Glomerular visceral epithelial cell (primary cell): ENCODE data around the gene MUC13.
A peak's percentile ranks its signal among the peaks of the same experiment; 100 is the strongest.
"Not testable (repeated sequence)": the region's sequence is repeated elsewhere in the genome, so short reads cannot be mapped to it uniquely, and the experiment has no call there.

Source experiments
- DNase-seq: peaks from one replicate; pipeline ENCODE4 v3.0.0-alpha.2; 2016; ENCODE audit errors: extremely low spot score

Gene MUC13

DNA sequence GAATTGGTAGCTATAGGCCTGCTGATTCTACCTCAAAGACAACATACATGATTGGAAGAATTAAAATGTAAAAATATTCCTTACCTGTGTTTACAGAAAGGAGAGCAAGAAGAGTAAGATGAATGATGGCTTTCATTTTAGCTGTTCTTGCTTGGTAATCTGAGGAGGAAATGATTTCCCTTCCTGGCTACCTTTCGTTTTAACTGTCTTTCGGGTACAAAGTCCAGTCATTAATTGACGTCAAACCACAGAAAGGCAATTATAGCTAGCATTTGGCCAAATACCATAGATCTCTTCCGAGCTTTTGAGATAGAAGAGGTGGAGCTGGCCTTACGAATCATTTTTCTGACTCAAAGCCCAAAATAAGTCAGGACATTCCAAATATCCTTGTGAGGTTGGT, at the start of gene MUC13:
MUC13 (minus strand) TSS at position 175 of the 400 bp plus-strand sequence; CDS start at position 136, 39 bp downstream.
- no peak for DNase-seq

- DNase-seq, result no peak
Measured at GRCh38 chr3:124982855-124983254, 48.3 kb upstream of the MUC13 start.

DNA sequence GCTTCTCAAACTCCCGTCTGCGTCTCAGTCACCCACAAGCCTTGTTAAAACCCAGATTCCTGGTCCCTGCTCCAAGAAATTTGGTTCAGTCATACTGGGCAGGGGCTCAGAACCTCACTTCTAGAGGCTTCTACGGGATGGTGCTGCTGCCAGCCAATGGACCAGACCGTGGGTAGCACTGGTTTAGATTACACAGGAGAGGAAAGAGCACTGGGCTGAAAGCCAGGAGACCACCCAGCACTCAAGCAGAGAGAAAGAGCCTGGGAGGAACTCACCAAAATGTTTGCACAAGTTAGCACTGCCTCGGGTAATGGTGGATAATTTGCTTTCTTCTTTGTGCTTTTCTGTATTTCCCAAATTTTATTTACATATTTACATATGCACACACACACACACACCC, 46.9 kb upstream of the MUC13 start:
- no peak for DNase-seq

GRCh38 chr3:124978627-124979026, 44.1 kb upstream of the MUC13 start:
- DNase-seq, result no peak

DNA sequence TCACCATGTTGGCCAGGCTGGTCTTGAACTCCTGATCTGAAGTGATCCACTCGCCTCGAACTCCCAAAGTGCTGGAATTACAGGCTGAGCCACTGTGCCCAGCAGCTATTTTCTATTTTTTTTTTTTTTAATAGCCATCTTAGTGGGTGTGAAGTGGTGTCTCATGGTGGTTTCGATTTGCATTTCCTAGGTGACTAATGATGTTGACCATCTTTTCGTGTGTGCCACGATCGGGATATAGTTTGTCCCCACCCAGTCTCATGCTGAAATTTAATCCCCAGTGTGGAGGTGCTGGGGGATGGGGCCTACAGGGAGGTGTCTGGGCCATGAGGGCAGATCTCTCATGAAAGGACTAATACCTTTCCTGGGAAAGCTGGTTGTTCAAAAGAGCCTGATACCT, 41.8 kb upstream of the MUC13 start:
- DNase-seq, result no peak

DNA sequence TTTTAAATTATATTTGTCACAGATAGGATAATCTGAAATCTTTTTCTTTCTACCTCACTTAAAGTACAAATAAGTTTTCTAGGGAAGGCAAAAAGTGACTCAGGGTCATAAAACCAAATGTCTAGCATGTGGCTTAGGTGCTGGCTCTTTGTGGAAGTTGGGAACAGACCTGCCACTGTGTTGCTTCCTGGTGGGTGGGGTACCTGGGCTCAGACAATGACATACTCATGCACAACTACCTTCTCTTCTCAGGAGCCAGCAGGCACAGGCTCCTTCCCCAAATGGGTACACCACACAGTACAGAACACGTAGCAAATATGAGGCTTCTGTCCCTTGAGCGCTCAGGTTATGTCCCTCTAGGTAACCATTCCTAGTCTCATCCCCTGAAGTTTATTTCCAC, 40.1 kb upstream of the MUC13 start:
- no peak for DNase-seq

GRCh38 chr3:124973290-124973689, 38.7 kb upstream of the MUC13 start:
- no peak for DNase-seq

DNA sequence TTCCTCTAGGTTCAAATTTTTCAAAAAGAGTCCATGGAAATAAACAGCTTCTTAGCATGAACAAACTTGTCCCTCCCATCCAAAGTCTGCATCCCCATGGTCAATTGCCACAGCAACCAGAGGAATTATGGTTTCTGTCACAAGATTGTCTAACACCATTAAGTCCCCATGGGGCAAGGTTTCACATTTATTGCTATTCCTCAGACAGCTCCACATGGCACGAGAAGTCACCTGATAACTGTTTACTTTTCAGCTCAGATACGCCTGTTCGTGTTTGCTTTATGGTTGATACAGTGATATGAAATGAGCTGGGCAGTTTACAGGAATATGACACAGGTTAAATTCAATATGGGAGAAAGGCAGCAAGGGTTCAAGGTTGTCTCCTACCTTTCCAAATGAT, 37.9 kb upstream of the MUC13 start:
- DNase-seq, result no peak

DNA sequence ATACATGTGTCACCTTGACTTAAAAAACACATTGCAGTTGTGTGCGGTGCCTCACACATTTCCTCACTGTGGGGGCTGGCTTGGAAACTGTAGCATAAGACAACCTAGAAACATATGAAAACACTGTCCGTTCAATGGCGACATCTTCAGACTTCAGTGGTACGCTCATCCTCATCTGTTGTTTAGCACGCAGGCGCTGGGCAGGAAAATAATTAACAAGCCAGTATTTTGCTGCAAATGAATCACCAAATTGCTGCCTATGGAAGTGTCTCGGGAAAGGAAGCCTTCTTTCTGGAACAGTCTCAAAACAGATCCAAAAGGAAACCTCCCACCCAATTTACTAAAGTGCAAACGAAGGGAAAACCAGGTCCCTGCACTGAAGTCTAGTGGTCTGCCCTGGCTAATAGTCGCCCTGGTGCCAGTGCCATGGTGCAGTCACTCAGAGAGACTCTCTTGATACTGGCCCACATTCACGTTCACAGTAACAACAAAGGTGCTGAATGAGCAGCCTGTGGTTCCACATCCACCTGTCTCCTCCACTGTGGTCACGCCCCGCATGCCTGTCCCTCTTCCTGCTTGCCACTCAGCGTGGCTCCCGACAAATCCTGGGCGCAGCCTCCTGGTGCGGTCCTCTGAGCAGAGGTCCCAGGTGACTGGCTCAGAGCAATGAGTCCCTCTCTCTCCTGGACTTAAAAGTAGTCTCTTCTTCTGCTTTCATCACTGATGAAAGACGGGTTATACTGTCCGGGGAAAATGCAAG, 35.6 kb upstream of the MUC13 start:
- peak; percentile 23 for DNase-seq

DNA sequence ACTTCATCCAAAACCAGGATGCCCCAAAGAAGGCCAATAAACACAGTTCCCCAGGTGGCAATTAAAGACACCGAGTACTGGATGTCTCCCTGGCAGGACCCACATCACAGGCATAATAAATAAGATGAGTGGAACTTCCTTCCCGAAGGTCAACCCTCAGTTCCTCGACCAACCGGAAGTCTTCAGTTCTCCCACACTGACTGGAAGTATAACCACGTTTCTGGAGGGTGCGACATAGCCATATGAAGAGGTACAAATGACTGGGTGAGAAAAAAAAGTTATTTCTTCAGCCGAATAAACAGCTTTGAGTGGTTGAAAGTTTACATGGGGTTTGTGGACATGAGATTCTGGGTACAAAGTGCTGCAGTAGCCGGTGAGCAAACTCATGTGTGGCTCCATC, 34.6 kb upstream of the MUC13 start:
- DNase-seq, result no peak

DNA sequence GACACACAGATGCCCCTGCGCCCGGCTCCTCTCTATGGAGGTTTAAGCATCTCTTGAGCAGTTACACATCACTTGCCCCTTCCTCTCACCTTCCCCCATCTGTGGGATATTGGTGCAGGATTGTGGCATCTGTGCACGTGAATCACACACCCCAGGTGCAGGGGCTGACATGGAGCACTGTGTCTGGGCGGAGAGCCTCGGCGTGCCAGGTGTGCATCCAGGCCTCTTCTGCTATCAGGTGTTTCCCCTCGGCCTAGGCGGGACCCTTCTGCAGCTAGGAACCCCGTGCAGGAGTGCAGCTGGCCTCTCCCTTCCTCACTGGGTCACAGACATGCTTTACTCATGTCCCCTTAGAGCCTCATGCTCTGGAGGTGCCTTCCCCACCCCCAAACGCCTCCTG, 33.4 kb upstream of the MUC13 start:
- no peak for DNase-seq

DNA sequence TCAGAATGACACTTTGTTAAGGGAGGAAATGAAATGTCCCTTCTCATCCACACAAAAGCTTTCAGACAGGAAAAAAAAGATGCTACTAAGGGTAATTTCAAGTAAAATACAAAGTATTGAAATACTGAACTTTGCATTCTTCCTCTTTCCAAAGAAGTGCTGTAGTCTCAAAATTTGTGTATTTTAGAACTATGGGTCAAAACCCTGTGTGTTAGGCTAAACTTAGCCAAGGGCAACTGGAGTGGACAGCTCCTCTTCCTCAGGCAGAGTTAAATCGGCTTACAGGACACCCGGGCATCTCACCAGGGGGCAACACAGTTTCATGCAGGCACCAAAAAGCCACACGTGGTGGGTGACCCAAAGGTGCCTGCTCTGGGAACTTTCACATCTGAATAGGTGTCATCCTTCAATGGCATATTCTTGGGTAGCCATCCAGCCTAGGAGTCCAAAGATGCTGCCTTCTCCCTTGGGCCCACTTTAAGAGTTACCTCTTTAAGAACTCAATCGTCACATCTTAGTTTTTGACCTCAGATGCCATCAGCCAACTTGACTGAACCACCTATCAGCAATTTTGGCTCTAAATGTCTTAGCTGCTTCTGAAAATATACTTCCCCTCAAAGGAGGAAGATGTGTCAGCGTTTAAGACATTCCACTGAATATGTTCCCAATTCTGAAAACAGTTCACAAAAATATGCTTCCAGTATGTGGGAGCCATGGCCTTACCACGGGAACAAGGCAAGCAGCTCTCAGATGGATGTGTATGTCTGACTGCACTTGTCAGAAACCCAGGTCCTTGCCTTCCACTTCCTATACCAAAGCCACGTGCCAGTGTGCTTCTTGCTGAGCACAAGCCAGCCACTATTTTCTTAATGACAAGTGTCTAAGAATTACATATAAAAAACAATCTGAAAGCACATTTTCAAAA, 32.2 kb upstream of the MUC13 start:
- DNase-seq, result no peak

DNA sequence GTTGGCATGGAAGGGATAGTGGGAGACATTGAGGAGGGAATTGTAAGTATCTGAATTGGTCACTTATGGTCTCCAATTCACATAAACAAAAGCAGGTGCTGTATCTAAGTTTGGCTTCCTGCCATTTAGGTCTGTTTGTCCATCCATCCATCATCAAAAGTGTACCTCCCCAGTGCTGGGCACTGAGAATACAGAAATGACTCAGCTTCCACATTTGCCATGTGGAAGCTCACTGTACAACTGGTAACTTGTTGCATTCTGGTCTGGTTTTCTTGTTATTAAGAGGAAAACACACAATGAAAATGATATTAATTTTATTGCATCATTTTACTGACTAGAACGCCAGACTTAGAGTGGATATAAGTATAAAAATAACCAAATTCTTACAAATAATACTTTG, 30.9 kb upstream of the MUC13 start:
- DNase-seq, result no peak

- DNase-seq, result no peak
Measured at GRCh38 chr3:124964387-124964786, 29.8 kb upstream of the MUC13 start.

DNA sequence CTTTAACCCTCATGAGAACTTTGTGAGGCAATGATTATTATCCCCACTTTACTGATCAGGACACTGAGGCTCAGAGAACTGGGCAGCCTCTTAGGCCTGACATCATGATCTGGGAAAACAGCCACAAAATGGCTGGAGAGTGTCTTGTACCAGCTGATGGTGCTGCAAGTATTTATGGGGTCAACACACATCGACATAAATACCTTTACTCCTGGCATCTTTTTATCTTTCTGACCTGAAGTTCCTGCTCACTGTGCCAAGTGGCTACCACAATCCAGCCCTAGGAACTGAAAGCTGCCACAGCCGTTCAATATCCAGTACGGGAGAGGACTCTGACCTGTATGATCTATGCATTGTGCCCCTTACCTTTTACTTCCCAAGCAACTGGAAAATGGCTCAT, 29.2 kb upstream of the MUC13 start:
- DNase-seq, result no peak

- DNase-seq, result no peak
Measured at GRCh38 chr3:124962403-124962940, 27.9 kb upstream of the MUC13 start.

- no peak for DNase-seq
Measured at GRCh38 chr3:124960698-124961097, 26.1 kb upstream of the MUC13 start.

DNA sequence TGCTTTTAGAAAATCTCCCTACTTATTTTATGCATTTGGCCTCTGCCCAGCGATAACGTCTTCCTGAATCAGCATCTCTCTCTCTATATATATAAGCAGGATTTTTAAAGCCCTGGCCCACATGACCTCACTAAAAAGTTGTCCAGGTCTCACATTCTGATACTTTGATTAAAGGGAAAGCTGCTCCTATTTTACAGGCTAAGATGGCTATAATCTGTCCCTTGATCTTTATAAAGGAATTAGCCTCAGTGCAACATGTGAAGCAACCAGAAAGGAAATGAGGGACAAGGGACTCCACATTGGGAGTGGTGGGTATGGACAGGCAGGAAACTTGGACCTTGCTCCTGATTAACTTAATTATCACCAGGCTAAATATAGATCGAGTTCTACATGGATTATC, 25.6 kb upstream of the MUC13 start:
- no peak for DNase-seq

DNA sequence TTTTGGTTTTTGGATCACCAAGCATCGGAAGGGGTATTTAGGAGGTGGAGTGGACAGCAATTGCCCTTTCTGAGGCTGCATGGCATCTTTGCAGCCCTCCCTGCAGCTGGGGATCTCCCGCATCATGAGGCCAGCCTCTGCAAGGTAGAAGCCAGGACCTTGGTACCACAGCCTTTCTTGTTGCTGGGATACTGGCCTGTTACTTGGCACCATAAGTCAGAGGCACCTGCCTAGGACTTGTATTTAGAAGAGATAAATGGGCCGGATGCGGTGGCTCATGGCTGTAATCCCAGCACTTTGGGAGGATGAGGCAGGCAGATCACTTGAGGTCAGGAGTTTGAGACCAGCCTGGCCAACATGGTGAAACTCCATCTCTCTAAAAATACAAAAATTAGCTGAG, 23.4 kb upstream of the MUC13 start:
- not testable (repeated sequence) for DNase-seq

DNA sequence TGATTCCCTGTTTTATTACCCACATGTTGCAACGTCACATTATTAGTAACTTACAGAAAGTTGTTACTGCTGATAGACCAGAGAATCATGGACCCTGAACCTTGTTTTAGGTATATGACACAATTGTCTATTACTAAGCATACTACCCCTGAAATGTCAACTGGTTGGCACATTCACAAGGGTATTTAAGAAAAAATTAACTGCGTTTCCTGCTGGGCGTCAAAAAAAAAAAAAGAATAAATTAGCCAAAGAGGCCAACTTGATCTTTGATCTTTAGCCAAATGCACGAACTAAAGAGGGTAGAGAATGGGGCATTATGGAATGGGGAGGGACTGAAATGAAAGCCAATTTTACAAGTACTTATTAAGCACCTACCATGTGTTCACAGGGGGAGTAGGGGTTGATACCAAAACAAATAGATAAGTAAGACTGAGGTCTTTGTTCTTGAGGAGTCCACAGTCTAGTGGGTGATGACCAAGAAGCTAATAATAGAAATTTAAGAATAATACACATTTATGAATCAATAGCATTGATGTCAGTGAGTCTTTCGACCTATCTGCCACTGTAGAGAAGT, 17.8 kb upstream of the MUC13 start:
- no peak for DNase-seq

GRCh38 chr3:124951511-124952281, 17.1 kb upstream of the MUC13 start:
- DNase-seq, result no peak

DNA sequence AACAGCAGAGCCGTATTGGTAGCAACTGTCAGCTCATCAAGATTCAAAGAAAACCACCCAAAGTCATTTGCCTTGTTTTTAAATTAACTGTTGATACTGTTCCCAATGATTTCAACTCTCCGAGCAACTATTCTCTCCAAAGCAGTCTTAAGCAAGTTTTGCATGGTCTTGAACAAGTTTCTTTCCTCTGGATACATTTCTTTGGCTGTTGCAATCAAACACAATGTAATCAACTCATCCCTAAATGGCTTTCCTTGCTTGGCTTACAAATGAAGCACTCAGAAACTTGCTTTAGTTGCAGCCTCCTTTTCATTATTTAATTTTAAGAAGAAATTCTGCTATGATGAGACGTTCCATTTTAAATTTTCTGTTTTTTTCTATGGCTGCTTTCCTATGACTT, 15.5 kb upstream of the MUC13 start:
- no peak for DNase-seq
